Right lung (tissue), 5 donors: ENCODE measurements around the gene YOD1. TPM values are rescaled to one million over a fixed set of nuclear protein-coding genes. Genes with fewer than 3 reads are reported as not detected.
A peak's percentile ranks its signal among the peaks of the same experiment; 100 is the strongest.

Experiments
- DNase-seq, 2 donors: peaks; one replicate each; pipeline ENCODE4 v3.0.0-alpha.2; 2013
- polyA plus RNA-seq, 5 donors: library from polyadenylated mRNA; unstranded; fragments of 120-200 nt; gene quantifications; one replicate each; pipeline versions ENCODE4 v1.2.1 to v1.2.3, GENCODE V29; 2013; ENCODE audit warnings: inconsistent platforms in 1 of 5, low replicate concordance in 1 of 5; ENCODE audit not compliant: insufficient read length in 5 of 5, insufficient read depth in 1 of 5

Gene YOD1
- polyA plus RNA-seq, 5 donors, result 9.6 to 17.9 (median 14.0) TPM

DNA sequence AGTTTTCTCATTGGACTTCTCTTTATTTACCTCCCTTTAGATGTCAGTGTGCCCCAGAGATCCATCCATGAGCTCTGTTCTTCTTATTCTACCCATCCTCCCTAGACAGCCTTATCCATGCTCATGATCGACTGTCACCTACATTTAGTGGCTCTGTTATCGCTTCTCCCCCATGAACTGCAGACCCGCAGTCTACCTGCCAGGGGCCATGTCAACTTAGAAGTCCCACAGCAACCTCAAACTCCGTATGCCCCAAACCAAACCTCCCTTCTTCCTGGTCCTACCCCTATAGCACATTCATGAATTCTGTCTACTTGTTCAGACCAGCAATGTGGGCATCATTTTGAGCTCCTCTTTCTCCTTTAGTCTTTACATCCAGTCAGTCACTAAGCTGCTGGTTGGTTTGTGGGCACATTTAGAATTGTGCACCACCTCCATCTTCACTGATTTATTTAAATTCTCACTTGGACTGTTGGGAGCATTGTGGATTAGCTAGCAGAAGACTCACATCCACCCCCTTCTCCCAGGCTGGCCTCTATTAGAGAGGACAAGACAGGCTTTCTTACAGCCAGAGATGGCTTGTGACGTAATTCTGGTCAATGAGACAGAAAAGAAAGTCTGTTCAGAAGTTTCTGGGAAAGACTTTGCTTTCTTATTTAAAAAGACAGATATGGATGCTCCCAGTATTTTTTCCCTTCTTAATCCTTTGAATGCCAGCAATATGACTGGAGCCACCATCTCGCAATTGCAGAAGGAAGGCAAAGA lies 37.5 kb downstream of the YOD1 start:
- DNase-seq, result no peak

DNA sequence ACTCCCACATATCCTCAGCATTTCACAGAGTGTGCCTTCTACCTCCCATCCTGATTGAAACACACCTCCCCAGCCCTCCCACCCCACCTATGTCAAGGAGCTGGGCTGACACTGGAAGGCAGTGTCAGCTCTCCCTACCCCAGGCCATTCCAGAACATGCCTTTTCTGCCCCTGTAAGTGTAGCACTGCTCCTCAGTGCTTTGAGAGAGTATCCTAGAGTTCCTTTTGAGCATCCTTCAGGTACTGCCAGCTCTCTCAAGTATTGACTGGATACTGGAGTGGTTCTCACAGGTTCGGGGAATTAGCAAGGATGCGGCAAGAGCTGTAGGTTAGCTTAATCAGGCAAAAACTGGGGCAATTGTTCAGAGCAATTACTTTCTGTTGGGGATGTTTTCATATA lies 40.3 kb downstream of the YOD1 start:
- no peak for DNase-seq

DNA sequence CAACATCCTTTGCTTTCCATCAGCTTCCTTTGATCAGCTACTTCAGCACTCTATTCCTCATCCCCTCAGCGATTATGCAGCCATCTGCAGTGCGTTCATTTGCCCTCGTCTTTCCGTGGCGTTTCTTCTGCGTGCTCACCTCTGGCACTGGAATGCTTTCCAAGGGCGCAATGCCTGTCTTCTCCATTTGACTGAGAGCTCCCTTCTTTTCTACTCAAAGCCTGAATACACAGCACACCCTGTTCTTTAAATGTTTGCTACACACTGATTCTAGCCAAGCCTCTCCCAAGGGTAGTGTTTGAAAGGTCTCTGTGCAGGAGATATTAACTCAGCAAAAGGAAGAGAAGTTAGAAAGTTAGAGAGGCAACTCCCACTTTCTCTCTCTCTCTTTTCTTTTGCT lies 41.1 kb downstream of the YOD1 start:
- DNase-seq, result no peak

DNA sequence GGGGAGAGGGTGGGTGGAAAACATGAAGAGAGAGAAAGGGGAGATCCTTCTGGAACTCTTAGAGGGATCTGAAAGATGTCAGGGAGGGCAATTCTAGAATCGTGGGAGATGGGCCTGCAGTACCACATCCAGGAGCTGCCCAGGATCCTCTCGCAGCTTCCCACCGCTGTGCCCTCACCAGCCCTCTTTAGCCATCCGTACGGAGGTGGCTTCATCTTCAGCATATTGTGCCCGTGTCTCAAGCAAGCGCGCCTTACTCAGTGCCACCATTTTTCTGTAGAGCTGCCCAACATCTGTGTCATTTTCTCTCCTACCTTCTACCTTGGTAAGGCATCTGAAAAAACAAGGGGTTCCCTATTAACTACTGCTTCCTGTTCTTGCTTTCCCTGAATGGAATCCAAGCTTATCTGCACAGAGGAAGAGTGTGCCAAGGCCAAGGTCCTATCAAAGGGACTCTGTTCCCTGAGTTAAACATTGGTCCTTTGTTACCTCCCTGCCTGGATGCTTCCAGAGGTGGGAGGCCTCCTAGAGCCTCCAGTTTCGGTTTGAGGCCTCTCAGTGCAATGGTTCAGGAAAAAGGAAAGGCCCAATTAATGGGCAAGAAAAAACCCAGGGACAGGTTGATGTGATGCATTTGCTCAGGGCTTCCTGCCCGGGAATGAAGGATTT lies 41.7 kb downstream of the YOD1 start:
- no peak for DNase-seq

DNA sequence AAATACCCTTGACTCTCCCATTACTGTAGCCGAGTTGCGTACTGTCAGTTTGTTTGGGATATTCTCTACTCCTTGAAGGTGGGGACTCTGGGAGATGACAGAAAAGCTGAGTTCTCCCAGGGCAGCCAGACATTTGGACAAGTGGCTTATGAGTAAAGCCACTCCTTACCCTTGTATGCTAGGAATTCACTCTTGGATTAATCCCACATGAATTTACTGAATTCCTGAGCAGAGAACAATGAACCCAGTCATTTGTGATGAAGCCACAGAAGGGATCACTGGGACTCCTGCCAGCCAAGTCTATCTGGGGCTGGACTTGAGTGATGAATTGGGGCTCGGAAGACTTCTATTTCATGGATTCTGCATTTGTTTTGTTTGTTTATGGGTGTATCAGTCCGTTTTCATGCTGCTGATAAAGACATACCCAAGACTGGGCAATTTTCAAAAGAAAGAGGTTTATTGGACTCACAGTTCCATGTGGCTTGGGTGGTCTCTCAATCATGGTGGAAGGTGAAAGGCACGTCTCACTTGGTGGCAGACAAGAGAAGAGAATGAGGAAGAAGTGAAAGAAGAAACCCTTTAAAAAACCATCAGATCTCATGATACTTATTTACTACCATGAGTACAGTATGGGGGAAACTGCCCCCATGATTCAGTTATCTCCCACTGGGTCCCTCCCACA lies 43.5 kb downstream of the YOD1 start:
- DNase-seq, result no peak

DNA sequence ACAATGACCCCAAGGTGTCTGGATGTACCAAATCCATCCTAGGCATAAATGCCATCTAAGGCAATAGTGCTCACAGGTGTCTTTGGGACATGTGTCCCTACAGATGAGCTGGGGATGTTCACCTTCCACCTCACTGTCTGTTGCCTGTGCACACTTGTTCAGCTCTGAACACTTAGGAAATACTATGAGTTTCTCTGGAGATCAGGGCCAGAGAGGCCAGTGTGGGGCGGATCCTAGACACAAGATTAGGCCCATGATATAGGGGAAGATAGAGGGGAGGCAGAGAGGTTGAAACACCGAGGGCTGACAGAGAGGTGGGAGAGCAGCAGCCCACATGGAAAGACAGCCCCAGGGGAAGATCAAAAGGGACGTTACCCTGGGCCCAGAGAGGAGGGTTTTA lies 44.1 kb downstream of the YOD1 start:
- no peak for DNase-seq

DNA sequence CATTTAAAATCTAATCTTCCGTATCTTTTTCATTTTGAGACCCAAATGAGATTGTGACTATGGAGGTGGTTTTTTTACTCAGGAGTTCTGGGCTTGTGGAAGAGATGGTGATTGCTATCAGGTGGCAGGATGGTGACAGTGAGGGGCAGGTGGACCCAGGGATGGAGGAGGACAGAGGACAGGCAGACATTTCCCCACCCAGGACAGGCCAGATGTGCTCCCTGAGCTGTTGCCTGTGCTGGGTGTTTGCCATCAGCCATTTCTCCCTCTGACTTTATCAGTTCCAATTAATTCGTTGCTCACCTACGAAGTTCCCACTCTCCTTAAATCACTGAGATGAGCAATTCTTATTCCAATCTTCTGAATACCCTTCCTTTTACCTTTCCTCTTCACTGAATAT lies 44.9 kb downstream of the YOD1 start:
- no peak for DNase-seq

DNA sequence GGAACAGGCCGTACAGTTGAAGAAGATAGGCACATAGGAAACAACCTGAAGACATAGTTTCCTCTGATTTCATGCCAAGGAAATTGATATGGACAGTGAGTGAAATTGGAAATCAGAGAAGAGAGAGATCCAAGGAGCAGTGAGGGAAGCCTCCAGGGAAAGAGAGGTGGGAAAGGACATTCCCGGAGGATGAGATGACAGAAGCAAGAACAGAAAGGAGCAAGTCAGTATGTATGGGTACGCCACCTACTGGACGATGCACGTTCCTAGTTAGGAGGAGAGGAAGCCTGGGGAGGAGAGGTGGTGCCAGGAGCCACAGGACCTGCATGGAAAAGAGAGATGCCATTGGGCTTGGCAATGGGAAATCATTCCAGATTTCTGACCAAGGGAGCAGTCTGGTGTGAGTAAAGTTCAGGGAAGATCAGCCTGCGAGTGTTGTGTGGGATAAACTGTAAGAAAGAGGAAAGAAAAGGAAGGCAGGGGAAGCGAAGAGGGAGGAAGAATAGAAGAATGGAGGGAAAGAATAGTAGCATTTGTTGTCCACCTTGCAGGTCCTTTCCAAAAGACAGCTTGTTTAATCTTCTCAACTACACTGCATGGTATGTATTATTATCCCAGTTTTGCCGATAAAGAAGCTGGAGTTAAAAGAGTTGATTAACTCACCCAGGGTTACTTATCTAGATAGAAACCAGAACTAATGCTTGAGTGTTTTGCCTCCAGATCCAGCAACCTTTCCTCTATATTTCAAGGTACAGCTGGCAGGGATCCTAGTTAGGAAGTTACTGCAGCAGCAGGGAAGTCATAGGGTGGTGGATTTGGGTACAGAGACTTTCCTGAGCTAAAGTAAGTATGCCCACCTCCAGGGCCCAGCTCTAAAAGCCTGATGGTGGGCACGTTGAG lies 45.8 kb downstream of the YOD1 start:
- DNase-seq, result no peak

DNA sequence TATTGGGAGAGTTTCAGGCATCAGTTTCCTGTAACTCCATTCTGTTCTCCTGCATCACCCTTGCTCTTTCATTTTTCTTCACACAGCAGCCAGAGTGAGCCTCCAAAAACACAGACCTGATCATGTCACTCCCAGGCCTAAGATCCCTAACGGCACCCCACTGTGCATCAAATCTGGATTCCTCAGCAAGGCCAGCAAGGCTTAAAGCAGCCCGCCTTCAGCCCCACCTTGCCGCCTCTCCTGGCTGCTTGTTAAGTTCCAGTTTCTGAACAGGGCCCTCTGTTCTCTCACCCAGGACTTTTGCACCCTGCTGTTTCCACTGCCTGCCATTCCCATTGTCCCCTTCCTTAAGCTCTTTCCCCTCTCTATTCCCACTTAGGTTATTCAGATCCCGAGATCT lies 47.8 kb downstream of the YOD1 start:
- no peak for DNase-seq

DNA sequence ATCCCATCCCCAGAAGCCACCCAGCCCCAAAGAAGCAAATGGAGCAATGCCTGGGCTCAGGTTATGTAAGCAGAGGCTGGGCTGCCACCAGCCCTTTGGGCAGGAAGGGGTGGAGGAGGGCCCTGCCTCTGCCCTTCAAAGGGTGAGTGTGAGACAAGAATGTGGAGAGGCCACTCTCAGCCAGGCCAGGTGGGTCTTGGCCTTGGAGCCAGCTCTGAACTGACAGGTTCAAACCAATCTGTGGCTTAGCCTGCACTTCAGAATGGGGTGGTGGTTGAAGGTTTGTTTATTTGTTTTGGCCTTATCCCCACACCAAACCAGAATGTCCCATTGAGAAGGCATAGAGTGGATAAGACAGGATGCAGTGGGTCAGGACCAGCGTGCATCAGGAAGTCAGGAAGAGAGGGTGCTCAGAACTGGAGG lies 48.3 kb downstream of the YOD1 start:
- DNase-seq, result peak; percentile 35 to 49

DNA sequence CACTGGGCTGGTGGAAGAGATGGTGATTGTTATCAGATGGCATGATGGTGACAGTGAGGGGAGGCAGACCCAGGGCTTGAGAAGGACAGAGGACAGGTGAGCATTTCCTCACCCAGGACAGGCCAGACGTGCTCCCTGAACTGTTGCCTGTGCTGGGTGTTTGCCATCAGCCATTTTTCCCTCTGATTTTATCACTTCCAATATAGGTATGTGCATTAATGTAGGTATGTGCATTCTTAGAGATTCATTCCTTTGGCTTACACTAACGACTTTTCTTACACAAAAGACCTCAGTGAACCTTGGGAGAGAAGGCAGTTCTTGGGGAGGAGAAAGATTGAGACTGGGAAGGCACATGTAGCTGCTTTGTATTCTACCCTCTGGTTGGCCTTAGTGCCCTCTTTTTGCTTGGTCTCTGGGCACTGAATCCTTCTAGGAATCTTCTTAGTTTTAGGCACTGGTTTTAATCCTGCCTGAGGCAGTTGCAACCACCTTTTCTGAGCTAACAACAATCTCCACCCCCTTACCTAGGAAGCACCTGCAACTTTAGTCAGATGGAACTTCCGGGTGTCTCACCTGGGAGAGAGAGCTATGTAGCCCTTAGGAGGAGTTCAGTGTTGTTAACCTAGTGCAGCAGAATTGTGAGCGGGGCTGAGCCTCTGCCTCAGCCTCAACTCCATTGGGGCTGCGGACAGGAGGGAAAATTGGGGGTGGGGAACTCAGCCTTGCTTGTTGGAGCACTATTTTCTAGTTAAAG lies 49.3 kb downstream of the YOD1 start:
- DNase-seq, result no peak

DNA sequence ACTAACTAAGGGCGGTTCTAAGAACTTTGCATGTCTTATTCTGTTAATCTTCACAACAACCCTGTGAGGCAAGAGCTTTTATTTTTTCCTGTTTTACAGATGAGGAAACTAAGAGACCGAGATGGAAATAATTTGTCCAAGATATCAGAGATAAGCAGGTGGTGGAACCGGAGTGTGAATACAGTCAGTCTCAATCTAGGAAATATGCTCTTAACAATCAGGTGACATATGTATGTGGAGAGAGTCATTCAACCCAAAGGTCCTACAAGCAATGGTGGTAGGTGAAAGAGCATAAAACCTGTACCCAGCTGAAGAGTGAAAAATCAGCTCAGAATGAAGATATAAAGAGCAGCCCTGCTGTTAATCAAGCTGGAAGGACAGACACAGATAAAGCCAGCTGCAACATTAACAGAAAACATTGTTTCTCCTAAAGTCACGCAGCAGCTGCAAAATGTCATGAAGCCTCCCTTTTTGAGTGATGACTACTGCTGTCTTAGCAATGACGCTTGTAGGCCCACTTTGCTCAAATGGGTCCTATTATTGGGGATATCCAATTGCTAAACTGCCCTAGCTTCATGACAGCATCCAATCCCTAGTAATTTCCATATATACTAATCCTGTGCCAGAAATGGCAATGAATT lies 50.2 kb downstream of the YOD1 start:
- DNase-seq, result no peak

DNA sequence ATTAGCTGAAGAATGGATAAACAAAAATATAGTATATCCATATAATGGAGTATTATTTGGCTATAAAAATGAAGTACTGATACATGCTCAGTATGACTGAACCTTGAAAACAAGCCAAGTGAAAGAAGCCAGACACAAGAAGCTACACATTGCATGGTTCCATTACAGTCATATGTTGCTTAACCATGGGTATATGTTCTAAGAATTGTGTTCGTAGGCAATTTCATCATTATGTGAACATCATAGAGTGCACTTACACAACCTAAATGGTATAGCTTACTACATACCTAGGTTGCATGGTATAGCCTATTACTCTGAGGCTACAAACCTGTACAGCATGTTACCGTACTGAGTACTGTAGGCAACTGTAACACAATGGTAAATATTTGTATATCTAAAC lies 52.2 kb downstream of the YOD1 start:
- no peak for DNase-seq

Other genes starting within 250 kb of the YOD1 start
- gene IL20, start 185.6 kb downstream of the YOD1 start, polyA plus RNA-seq, result not detected
- under 1 TPM; 0.22 to 0.64 (median 0.29) TPM for gene IL24, start 153.8 kb downstream of the YOD1 start, polyA plus RNA-seq
- gene FCMR, start 129.3 kb downstream of the YOD1 start, polyA plus RNA-seq, result 1 to 10 TPM; 2.3 to 4.2 (median 2.5) TPM
- under 1 TPM; 0.09 to 0.26 (median 0.13) TPM for gene PIGR, start 104.7 kb downstream of the YOD1 start, polyA plus RNA-seq
- gene FCAMR, start 80.7 kb downstream of the YOD1 start, polyA plus RNA-seq, result under 1 TPM in 3 of 5 donors, not detected in 2; 0.09 to 0.10 (median 0.09) TPM
- gene C1orf116, start 18.5 kb downstream of the YOD1 start, polyA plus RNA-seq, result 10 to 100 TPM; 29.2 to 62.5 (median 36.6) TPM
- gene PFKFB2, start 2.1 kb upstream of the YOD1 start, polyA plus RNA-seq, result 10 to 100 TPM; 12.6 to 18.4 (median 14.6) TPM
- under 1 TPM; 0.46 to 0.86 (median 0.64) TPM for gene C4BPB, start 37.7 kb upstream of the YOD1 start, polyA plus RNA-seq
- 1 to 10 TPM in 1 of 5 donors, under 1 TPM in 4; 0.24 to 6.1 (median 0.42) TPM for gene C4BPA, start 53.0 kb upstream of the YOD1 start, polyA plus RNA-seq